K562 (cell line): Measurements from ENCODE around the gene HNRNPF. TPM values are rescaled to one million over a fixed set of nuclear protein-coding genes. Genes with fewer than 3 reads are reported as not detected.

Experiments used
- CEBPG ChIP-seq, 3 experiments: fragments of 200-800 bp in 1 of 3; sonication (Bioruptor generic) in 1 of 3; sonication (generic) in 1 of 3; formaldehyde crosslinking in 1 of 3; IDR thresholded peaks in 2 of 3; conservative IDR thresholded peaks in 1 of 3; 2 replicates each; pipeline versions ENCODE4 v1.6.1 to v1.8.0; 2016 to 2022; ENCODE audit warnings: missing compliant biosample characterization in 2 of 3, missing genetic modification characterization in 2 of 3, mild to moderate bottlenecking in 1 of 3, missing genetic modification reagents in 1 of 3
- CHD7 ChIP-seq: fragments of 200-600 bp; sonication (generic); IDR thresholded peaks from one replicate; pipeline ENCODE4 v1.6.1; 2012; ENCODE audit warnings: mild to moderate bottlenecking, low read depth, low read length, inconsistent platforms
- EGR1 ChIP-seq: fragments of 450-650 bp; conservative IDR thresholded peaks from 2 replicates; pipeline ENCODE4 v1.6.1; 2017; ENCODE audit warnings: mild to moderate bottlenecking
- GATAD2B ChIP-seq: fragments of 450-650 bp; IDR thresholded peaks from 2 replicates; pipeline ENCODE4 v1.6.1; 2017; ENCODE audit warnings: mild to moderate bottlenecking, borderline replicate concordance
- HMBOX1 ChIP-seq: sonication (generic); IDR thresholded peaks from 2 replicates; pipeline ENCODE4 v1.6.1; 2016
- NEUROD1 ChIP-seq: fragments of 150-350 bp; IDR thresholded peaks from 2 replicates; pipeline ENCODE4 v1.6.1; 2014; ENCODE audit warnings: borderline replicate concordance, low read length, low read depth; ENCODE audit not compliant: partially characterized antibody
- SAFB ChIP-seq: fragments of 200-400 bp; formaldehyde crosslinking; IDR thresholded peaks from 2 replicates; pipeline ENCODE4 v1.6.1; 2017; ENCODE audit warnings: low read depth, low read length, borderline replicate concordance
- SRF ChIP-seq, 2 experiments: fragments of 250-450, 450-650 bp in 1 of 2; sonication (Bioruptor Pico) in 1 of 2; sonication (generic) in 1 of 2; formaldehyde crosslinking; IDR thresholded peaks; 2 replicates each; pipeline versions ENCODE4 v1.5.0 to v1.5.1; 2020 to 2022; ENCODE audit warnings: mild to moderate bottlenecking in 1 of 2, missing genetic modification reagents in 1 of 2
- STAG1 ChIP-seq: sonication (generic); formaldehyde crosslinking; IDR thresholded peaks from 2 replicates; pipeline ENCODE4 v1.5.0; 2020; ENCODE audit warnings: missing genetic modification reagents, borderline replicate concordance
- ZBTB5 ChIP-seq: fragments of 450-650 bp; IDR thresholded peaks from 2 replicates; pipeline ENCODE4 v1.6.1; 2017; ENCODE audit warnings: antibody characterized with exemption
- ZNF436 ChIP-seq: fragments of 250-450, 450-650 bp; sonication (Bioruptor Pico); formaldehyde crosslinking; IDR thresholded peaks from 2 replicates; pipeline ENCODE4 v1.7.0; 2020; ENCODE audit warnings: mild to moderate bottlenecking
- ZNF707 ChIP-seq: fragments of 250-450 bp; sonication (Bioruptor Pico); conservative IDR thresholded peaks from 2 replicates; pipeline ENCODE4 v1.8.0; 2022; ENCODE audit warnings: inconsistent platforms, mild to moderate bottlenecking, moderate library complexity
- polyA plus RNA-seq, 8 experiments: library from polyadenylated mRNA; depleted of rRNA in 4 of 8; stranded (reverse) in 5 of 8; unstranded in 3 of 8; fragments of >200 nt; fragmentation: Nextera tagmentation in 2 of 8; fragmentation: Illumina TruSeq in 1 of 8; extraction: Ambion mirVana in 2 of 8; extraction: Trizol in 1 of 8; gene quantifications; 2 replicates each; pipeline versions ENCODE4 v1.2.1 to v1.2.3, GENCODE V29; 2011 to 2014; ENCODE audit warnings: inconsistent platforms in 1 of 8, missing spikeins in 1 of 8
- total RNA-seq, 7 experiments: library from RNA; depleted of rRNA in 6 of 7; stranded (reverse); fragments of >200 nt in 6 of 7; fragmentation: Illumina TruSeq in 2 of 7; extraction: Trizol in 2 of 7; gene quantifications; 2 replicates each; pipeline versions ENCODE4 v1.2.1 to v1.2.3, GENCODE V29; 2011 to 2021; ENCODE audit warnings: low replicate concordance in 1 of 7

HNRNPF gene
- total and polyA plus RNA-seq, 9 of the 15 experiments (the other 6 are each of a cell fraction or from before 2014, with no cell fraction given), result 192 to 489 (median 416) TPM

- no peak for TF ChIP-seq CHD7
- 0 out of 2 replicates have a peak, but pooled peaks have one; percentile 33 for TF ChIP-seq SAFB
- TF ChIP-seq STAG1 (CRISPR knock-in tag), result no peak
- TF ChIP-seq EGR1, result no peak; the same call in 1 of the 2 replicates
- TF ChIP-seq HMBOX1, result no peak
- TF ChIP-seq ZNF707 (CRISPR knock-in tag), result no peak
- peak; percentile 7 to 72; a peak in 3 of 4 replicates for TF ChIP-seq SRF (CRISPR knock-in tag; IDR thresholded peaks at IDR 0.05)
- no peak for TF ChIP-seq ZBTB5
- TF ChIP-seq ZNF436 (CRISPR knock-in tag), result no peak
- TF ChIP-seq GATAD2B, result peak; percentile 68; the same call in 1 of the 2 replicates
- TF ChIP-seq NEUROD1, result peak; percentile 65
- TF ChIP-seq CEBPG (CRISPR knock-in tag; IDR thresholded peaks at IDR 0.05), result peak; percentile 50; the same call in 1 of the 2 replicates
- no peak for TF ChIP-seq CEBPG (tag; conservative IDR thresholded peaks at IDR 0.05 in 1 of 2, IDR thresholded peaks at IDR 0.05 in 1 of 2)
Measured at GRCh38 chr10:43396928-43397624, 11.9 kb downstream of the HNRNPF start (continued).
